GM20431 (cell line): ENCODE measurements around the gene RASA3.

ENCODE experiments used
- in situ Hi-C: fragments of 300-500 bp; cut with MseI, MboI; formaldehyde crosslinking; loops from one replicate; pipeline ENCODE4 v1.15.0; 2020; ENCODE audit warnings: low sequenced_read_pairs; ENCODE audit not compliant: unreplicated experiment

The RASA3 gene

DNA sequence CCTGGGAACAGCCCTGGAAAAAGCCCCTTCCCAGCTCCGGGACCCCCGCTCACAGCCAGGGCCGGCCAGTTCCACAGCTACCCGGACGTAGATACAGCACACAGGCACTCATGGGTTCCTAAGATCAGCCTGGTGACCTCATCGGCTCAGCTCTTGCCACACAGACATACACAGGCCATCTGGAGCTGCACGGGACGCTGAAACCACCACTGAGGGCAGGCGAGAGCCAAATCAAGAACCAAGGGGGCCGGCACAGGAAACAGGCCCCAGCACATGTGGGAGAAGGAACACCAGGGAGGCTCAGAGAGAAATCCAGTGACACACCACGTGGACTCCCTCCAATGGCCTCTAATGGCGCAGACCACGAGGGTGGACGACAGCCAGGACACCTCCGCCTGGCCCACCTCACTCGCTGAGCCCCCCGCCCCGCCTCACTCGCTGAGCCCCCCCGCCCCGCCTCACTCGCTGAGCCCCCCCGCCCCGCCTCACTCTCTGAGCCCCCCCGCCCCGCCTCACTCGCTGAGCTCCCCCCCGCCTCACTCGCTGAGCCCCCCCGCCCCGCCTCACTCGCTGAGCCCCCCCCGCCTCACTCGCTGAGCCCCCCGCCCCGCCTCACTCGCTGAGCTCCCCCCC lies 88.9 kb downstream of the RASA3 start:
- in situ Hi-C loops: no loop called here

GRCh38 chr13:114042066-114042815 lies 90.2 kb downstream of the RASA3 start:
- in situ Hi-C loops: no loop called here

DNA sequence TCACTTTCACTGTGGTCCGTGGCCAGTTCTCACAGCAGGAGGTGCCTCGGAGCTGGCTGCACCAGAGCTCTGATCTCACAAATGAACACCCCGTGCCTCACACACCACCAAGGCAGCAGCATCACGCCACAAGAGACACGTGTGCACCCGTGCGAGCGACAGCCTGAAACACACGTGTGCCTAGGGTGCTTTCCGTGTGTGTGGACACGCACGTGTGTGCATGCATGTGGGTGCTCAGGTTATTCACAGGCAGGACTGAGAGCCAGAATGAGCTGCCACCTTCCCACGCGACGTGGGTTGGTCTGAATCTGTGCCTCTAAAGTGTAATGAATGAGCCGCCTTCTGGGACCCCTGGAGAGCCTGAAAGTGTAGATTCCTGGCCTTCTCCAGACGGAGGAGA lies 90.9 kb downstream of the RASA3 start:
- in situ Hi-C loops: no loop called here

DNA sequence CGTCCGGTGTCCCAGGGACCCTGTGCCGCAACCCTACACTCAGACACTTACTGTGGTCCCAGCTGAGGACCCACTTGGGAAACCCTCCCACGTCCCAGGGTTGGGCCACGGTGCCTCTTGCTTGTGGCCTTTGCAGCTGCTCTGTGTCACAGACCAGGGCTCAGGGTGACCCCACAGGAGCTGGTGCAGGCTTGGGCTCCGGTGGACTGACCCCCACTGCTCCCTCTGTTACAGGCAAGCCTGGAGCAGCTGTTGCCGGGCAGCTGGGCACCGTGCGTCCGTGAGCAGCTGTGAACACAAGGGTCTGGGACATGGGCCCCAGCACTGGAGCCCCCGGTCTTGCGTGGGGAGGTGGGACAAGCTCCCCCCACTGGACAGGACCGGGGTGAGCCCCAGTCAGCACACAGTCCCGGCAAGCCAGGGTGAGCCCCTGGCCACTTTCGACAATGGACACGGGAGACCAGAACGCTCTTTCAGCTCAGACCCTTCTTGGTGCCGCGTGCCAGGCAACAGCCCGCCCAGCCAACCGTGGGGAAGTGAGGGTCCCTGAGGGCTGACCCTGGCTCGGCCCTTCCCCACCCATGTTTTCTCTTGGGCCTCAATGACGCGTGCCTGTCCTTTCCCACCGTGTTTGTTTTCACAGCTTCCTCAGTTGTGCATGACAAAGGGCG lies 92.8 kb downstream of the RASA3 start:
- in situ Hi-C loops: no loop called here

DNA sequence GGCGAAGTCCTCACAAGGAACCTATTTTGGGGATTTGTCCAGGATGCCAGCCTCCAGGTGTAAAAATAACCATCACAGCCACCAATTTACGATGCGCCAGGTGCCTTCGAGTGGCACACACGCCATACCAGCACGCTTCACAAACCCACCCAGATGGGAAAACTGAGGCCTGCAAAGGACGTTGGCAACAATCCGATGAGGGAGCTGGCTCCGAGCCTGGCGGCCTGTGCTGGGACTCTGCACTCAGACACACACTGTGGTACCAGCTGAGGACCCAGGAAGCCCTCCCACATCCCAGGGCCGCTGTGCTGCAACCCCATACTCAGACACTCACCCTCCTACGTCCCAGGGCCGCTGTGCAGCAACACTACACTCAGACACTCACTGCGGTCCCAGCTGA lies 93.5 kb downstream of the RASA3 start:
- in situ Hi-C loops: no loop called here

GRCh38 chr13:114038211-114038613 lies 94.2 kb downstream of the RASA3 start:
- in situ Hi-C loops: no loop called here

GRCh38 chr13:114037674-114038073 lies 94.7 kb downstream of the RASA3 start:
- in situ Hi-C loops: no loop called here

- in situ Hi-C loops: no loop called here
Measured at GRCh38 chr13:114035583-114036531, 96.6 kb downstream of the RASA3 start.

GRCh38 chr13:114035186-114035582 lies 97.2 kb downstream of the RASA3 start:
- in situ Hi-C loops: no loop called here

GRCh38 chr13:114034481-114034891 lies 97.9 kb downstream of the RASA3 start:
- in situ Hi-C loops: no loop called here

DNA sequence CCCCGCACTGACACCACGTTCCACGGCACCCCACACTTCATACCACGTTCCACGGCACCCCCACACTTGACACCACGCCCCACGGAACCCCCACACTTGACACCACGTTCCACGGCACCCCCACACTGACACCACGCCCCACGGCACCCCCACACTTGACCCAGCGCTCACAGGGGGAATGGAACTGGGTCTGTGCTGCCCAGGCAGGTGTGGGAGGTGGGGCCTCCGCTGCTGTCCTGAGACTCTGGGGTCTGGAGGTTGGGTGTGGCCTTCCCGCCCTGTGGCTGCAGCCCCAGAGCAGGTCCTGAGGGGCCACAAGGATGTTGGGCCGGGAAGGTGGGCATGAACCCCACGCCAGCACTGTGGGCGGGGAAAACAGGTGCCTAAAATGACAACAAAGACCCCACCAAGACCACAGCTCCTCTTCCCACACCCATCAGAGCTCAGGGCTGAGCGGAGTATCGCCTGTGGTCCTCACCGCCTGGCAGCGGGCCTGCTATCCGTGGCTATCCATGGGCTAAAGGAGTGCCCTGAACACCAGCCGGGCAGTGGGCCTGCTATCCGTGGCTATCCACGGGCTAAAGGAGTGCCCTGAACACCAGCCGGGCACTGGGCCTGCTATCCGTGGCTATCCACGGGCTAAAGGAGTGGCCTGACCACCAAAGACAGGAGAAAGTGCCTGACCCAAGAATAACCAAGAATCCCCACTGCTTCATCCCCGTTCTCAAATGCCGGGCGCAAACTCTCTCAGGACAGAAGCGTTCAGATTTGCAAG lies 98.7 kb downstream of the RASA3 start:
- in situ Hi-C loops: no loop called here

- in situ Hi-C loops: no loop called here
Measured at GRCh38 chr13:114032126-114032799, 100.2 kb downstream of the RASA3 start.

- in situ Hi-C loops: no loop called here
Measured at GRCh38 chr13:114031631-114032030, 100.8 kb downstream of the RASA3 start.

DNA sequence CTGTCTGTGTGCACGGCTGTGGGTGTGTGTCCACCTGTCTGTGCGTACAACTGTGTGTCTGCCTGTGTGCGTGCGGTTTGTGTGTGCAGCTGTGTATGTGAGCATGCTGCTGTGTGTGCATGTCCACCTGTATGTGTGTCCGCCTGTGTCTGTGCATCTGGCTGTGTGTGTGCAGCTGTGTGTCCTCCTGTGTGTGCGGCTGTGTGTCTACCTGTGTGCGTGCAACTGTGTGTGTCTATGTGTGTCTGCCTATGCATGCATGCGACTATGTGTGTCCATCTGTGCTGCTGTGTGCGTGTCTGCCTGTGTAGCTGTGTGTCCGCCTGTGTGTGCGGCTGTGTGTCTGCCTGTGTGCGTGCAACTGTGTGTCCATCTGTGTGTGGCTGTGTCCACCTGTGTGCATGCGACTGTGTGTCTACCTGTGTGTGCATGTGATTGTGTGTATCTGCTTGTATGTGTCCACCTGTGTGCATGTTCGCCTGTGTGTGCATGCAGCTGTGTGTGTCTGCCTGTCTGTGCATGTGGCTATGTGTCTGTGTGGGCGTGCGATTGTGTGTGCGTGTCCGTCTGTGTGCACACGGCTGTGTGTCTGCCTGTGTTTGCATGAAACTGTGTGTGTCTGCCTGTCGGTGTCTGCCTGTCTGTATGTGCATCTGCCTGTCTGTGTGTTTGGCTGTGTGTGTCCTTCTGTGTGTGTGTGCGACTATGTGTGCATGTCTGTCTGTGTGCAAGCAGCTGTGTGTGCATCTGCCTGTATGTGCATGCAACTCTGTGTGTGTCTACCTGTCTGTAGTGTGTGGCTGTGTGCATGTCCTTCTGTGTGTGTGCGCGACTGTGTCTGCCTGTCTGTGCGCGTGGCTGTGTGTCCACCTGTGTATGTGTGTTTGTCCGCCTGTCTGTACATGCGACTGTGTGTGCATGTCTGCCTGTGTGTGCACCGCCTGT lies 101.5 kb downstream of the RASA3 start:
- in situ Hi-C loops: no loop called here

GRCh38 chr13:114029866-114030625 lies 102.4 kb downstream of the RASA3 start:
- in situ Hi-C loops: no loop called here

DNA sequence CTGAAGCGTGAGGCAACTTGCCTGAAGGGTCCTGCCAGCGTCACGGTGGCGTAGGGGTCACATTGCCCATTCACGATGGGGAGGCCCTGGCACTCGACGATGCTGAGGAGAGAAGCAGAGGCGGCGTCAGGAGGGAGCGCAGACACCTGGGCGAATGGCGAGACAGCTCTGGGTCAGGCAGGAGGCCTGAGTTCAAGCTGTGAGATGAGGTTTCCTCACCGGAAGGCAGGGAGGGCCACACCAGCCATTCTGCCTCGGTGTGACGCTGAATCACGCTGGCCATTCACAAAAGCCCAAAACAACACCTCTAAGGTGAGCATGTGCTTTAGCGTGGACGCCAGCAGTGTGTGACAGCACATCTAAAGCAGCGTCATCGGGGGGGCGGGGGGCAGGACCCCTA lies 104.6 kb downstream of the RASA3 start:
- in situ Hi-C loops: no loop called here

DNA sequence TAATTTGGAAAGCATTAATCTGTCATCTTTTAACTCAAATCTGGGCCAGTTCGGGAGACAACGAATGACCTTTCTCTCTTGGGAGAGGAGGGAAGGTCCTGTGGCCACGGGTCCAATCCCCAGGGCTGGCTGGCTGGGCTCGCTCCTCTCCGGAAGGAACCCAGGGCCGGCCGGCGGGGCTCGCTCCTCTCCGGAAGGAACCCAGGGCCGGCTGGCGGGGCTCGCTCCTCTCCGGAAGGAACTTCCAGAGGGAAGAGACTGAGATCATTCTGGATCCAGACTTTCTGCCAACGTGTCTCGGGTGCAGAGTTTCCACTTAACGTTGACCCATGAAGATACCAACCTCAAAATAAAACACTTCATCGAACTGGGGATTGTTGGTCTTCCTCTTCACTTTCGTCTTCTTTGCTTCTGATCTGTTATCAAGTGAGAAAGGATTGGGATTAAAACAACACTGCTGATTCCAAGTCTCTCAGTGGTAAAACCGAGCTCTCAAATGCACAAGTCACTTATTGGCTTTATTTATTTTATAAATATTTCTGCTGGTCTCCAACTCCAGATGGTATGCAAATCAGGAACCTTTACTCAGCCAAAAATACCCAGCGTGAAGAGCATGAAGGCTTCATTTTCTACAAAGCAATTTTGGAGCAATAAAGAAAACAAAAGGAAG lies 105.2 kb downstream of the RASA3 start:
- in situ Hi-C loops: no loop called here
